OCI-LY3 (cell line): ENCODE data around the gene NPHP4.

Experiments used
- H2AFZ ChIP-seq: fragments of 200-600, 300-600 bp; shearing (Covaris generic); 2 replicates; pipeline ENCODE4 v1.6.0; 2014; ENCODE audit warnings: antibody characterized with exemption, low read depth, low read length
- H3K27ac ChIP-seq: fragments of 200-600, 300-600 bp; sonication (generic); 2 replicates; pipeline ENCODE4 v1.5.1; 2014; ENCODE audit warnings: mild to moderate bottlenecking, low read length, moderate library complexity, mixed read lengths
- H3K27me3 ChIP-seq: fragments of 200-600, 300-600 bp; sonication (generic); 2 replicates; pipeline ENCODE4 v1.6.1; 2014; ENCODE audit warnings: low read depth, low read length, mixed read lengths
- H3K36me3 ChIP-seq: fragments of 200-600, 300-600 bp; sonication (generic); replicated peaks from 2 replicates; pipeline ENCODE3; 2014; ENCODE audit warnings: low read depth, low read length, mixed read lengths
- H3K4me1 ChIP-seq: fragments of 300-600, 200-600 bp; sonication (generic); 2 replicates; pipeline ENCODE4 v1.6.1; 2014; ENCODE audit warnings: low read length, mixed read lengths
- H3K4me2 ChIP-seq: fragments of 200-600, 300-600 bp; sonication (generic); 2 replicates; pipeline ENCODE4 v1.6.1; 2014; ENCODE audit warnings: low read length, mixed read lengths
- H3K4me3 ChIP-seq: fragments of 300-600, 200-600 bp; sonication (generic); 2 replicates; pipeline ENCODE4 v1.5.1; 2014; ENCODE audit warnings: antibody characterized with exemption, mild to moderate bottlenecking, low read length, moderate library complexity
- H3K79me2 ChIP-seq: fragments of 300-600, 200-600 bp; shearing (Covaris generic); 2 replicates; pipeline ENCODE4 v1.6.1; 2014; ENCODE audit warnings: mild to moderate bottlenecking, low read length, mixed read lengths
- H3K9ac ChIP-seq: fragments of 300-600, 200-600 bp; shearing (Covaris generic); 2 replicates; pipeline ENCODE4 v1.6.0; 2014; ENCODE audit warnings: mild to moderate bottlenecking, low read length, moderate library complexity
- H3K9me3 ChIP-seq: fragments of 200-600, 300-600 bp; shearing (Covaris generic); 2 replicates; pipeline ENCODE4 v1.6.1; 2014; ENCODE audit warnings: low read length, mixed read lengths; ENCODE audit not compliant: insufficient read depth
- H4K20me1 ChIP-seq: fragments of 200-600, 300-600 bp; sonication (generic); 2 replicates; pipeline ENCODE4 v1.6.1; 2016; ENCODE audit warnings: low read length, mixed read lengths; ENCODE audit not compliant: insufficient read depth
- EZH2phosphoT487 ChIP-seq: fragments of 200-600 bp; shearing (Covaris generic); IDR thresholded peaks from 2 replicates; pipeline ENCODE4 v1.6.1; 2018; ENCODE audit warnings: antibody characterized with exemption, mixed run types, low read depth
- TF ChIP-seq, protein P1 (sequence below): fragments of 200-600, 300-600 bp; sonication (generic); IDR thresholded peaks from 2 replicates; pipeline ENCODE4 v1.5.1; 2014; ENCODE audit warnings: antibody characterized with exemption, low read length, low read depth

Gene NPHP4

GRCh38 chr1:5886541-5887348 is 105.5 kb downstream of the NPHP4 start:
- no peak overlapping the region for H3K4me3 ChIP-seq
- H3K27ac ChIP-seq: no peak overlapping the region
- H3K4me1 ChIP-seq: no peaks in the 10 kb centered on the region
- H3K4me2 ChIP-seq: no peak overlapping the region
- no peaks in the 10 kb centered on the region for H3K9me3 ChIP-seq
- H3K9ac ChIP-seq: no peak overlapping the region
- H2AFZ ChIP-seq: no peak overlapping the region
- H3K79me2 ChIP-seq: no peaks in the 10 kb centered on the region
- H3K27me3 ChIP-seq: no peaks in the 10 kb centered on the region
- H3K36me3 ChIP-seq: no peaks in the 10 kb centered on the region
- no peaks in the 10 kb centered on the region for H4K20me1 ChIP-seq
- TF ChIP-seq, protein P1, sequence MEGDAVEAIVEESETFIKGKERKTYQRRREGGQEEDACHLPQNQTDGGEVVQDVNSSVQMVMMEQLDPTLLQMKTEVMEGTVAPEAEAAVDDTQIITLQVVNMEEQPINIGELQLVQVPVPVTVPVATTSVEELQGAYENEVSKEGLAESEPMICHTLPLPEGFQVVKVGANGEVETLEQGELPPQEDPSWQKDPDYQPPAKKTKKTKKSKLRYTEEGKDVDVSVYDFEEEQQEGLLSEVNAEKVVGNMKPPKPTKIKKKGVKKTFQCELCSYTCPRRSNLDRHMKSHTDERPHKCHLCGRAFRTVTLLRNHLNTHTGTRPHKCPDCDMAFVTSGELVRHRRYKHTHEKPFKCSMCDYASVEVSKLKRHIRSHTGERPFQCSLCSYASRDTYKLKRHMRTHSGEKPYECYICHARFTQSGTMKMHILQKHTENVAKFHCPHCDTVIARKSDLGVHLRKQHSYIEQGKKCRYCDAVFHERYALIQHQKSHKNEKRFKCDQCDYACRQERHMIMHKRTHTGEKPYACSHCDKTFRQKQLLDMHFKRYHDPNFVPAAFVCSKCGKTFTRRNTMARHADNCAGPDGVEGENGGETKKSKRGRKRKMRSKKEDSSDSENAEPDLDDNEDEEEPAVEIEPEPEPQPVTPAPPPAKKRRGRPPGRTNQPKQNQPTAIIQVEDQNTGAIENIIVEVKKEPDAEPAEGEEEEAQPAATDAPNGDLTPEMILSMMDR: no peak
- no peak for TF ChIP-seq EZH2phosphoT487

DNA sequence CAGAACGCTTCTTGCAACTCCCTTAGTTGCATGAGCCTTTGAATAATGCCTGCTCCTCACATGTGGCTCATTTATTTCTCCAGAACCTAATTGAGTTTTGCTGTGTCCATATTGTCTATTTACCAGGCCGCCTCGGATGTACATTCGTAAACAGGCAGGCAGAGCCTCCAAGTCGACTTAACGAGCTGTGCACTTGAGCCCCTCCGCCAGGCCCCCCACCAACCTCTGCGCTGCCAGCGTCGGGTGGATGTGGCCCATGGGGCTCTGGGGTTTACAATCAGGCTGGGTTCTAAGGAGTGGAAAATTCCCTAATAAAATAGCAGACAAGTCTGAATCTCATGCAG is 106.1 kb downstream of the NPHP4 start:
- no peaks in the 10 kb centered on the region for H3K27me3 ChIP-seq
- TF ChIP-seq EZH2phosphoT487: no peak
- TF ChIP-seq, protein P1: no peak
- no peaks in the 10 kb centered on the region for H3K36me3 ChIP-seq
- H3K9me3 ChIP-seq: no peaks in the 10 kb centered on the region
- no peaks in the 10 kb centered on the region for H4K20me1 ChIP-seq
- no peak overlapping the region for H2AFZ ChIP-seq
- H3K9ac ChIP-seq: no peak overlapping the region
- H3K4me1 ChIP-seq: no peaks in the 10 kb centered on the region
- H3K27ac ChIP-seq: no peak overlapping the region
- no peak overlapping the region for H3K4me3 ChIP-seq
- no peaks in the 10 kb centered on the region for H3K79me2 ChIP-seq
- H3K4me2 ChIP-seq: no peak overlapping the region

DNA sequence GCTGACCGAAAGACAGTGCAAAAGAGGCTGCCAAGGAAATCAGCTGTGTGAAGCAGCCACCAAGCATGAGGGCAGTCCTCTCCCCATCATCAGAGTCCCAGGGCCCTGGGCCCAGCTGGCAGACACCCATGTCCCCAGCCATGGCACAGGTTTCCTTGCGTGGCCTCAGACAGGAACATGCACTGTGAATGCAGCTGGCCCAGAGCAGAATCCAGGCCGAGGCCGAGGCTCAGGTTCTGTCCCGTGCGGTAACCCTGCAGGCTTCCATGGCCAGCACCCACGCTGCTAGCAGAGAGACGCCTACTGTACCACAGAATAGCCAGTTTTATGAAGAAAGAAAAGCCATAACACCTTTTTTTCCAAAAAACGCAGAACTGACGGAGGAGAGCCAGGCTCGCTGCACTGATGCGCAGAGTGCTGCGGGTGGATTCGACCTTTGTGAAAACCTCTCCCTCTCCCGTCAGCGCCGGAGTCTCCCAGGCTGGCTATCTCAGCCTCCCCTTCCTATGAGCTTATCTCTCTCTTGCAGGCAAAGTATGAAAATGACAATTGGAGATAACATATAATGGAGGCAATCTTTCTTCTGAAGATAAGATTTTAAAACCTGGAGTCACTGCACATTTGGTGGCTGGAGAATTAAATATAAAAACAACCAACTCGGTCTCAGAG is 106.6 kb downstream of the NPHP4 start:
- no peak for TF ChIP-seq EZH2phosphoT487
- TF ChIP-seq, protein P1: no peak
- H3K27ac ChIP-seq: no peak overlapping the region
- no peaks in the 10 kb centered on the region for H3K79me2 ChIP-seq
- H3K4me1 ChIP-seq: no peaks in the 10 kb centered on the region
- H3K4me3 ChIP-seq: no peak overlapping the region
- no peak overlapping the region for H3K9ac ChIP-seq
- no peaks in the 10 kb centered on the region for H3K36me3 ChIP-seq
- H3K9me3 ChIP-seq: no peaks in the 10 kb centered on the region
- H3K27me3 ChIP-seq: no peaks in the 10 kb centered on the region
- H2AFZ ChIP-seq: no peak overlapping the region
- no peaks in the 10 kb centered on the region for H4K20me1 ChIP-seq
- H3K4me2 ChIP-seq: no peak overlapping the region

GRCh38 chr1:5884110-5884509 is 108.1 kb downstream of the NPHP4 start:
- TF ChIP-seq, protein P1: no peak
- TF ChIP-seq EZH2phosphoT487: no peak

More at GRCh38 chr1:5884110-5884509, 108.1 kb downstream of the NPHP4 start:
- Histone ChIP-seq H3K4me2 (no peak overlapping the region), H4K20me1 (no peaks in the 10 kb centered on the region), H3K9ac (no peak overlapping the region), H3K36me3 (no peaks in the 10 kb centered on the region), H3K4me3 (no peak overlapping the region), H3K79me2 (no peaks in the 10 kb centered on the region), H3K27me3 (no peaks in the 10 kb centered on the region), H3K4me1 (no peaks in the 10 kb centered on the region), H2AFZ (no peak overlapping the region), H3K27ac (no peak overlapping the region), H3K9me3 (no peaks in the 10 kb centered on the region)
